HT1080 (cell line): ENCODE measurements around the gene CNNM3. TPM values are rescaled to one million over a fixed set of nuclear protein-coding genes. Genes with fewer than 3 reads are reported as not detected.
"Not testable (repeated sequence)": the region's sequence is repeated elsewhere in the genome, so short reads cannot be mapped to it uniquely, and the experiment has no call there.

Experiments used
- DNase-seq: peaks from one replicate; pipeline ENCODE4 v3.0.0-alpha.2; 2015; ENCODE audit warnings: low read depth
- total RNA-seq: library from RNA; depleted of rRNA; stranded (reverse); fragments of >200 nt; shearing (Covaris generic); gene quantifications from 2 replicates; pipeline ENCODE4 v1.2.3, GENCODE V29; 2014

The CNNM3 gene
- total RNA-seq, 1 experiment from 2014 or later, result 10.4 TPM

GRCh38 chr2:96798733-96799622, 17.1 kb upstream of the CNNM3 start:
- no peak for DNase-seq

- DNase-seq, result no peak
Measured at GRCh38 chr2:96799623-96799935, 16.5 kb upstream of the CNNM3 start.

GRCh38 chr2:96800061-96801004, 15.7 kb upstream of the CNNM3 start:
- DNase-seq, result no peak

GRCh38 chr2:96801005-96801785, 14.9 kb upstream of the CNNM3 start:
- peak; percentile 24 for DNase-seq

- no peak for DNase-seq
Measured at GRCh38 chr2:96801786-96802595, 14.1 kb upstream of the CNNM3 start.

GRCh38 chr2:96802721-96803120, 13.3 kb upstream of the CNNM3 start:
- no peak for DNase-seq

GRCh38 chr2:96804986-96805385, 11.1 kb upstream of the CNNM3 start:
- DNase-seq, result no peak

GRCh38 chr2:96805946-96806345, 10.1 kb upstream of the CNNM3 start:
- DNase-seq, result not testable (repeated sequence)

GRCh38 chr2:96806468-96807126, 9.5 kb upstream of the CNNM3 start:
- no peak for DNase-seq

- no peak for DNase-seq
Measured at GRCh38 chr2:96807127-96807471, 9.0 kb upstream of the CNNM3 start.

- no peak for DNase-seq
Measured at GRCh38 chr2:96808176-96808837, 7.8 kb upstream of the CNNM3 start.

GRCh38 chr2:96809216-96809882, 6.7 kb upstream of the CNNM3 start:
- DNase-seq, result no peak

- no peak for DNase-seq
Measured at GRCh38 chr2:96809951-96810782, 5.9 kb upstream of the CNNM3 start.

- no peak for DNase-seq
Measured at GRCh38 chr2:96810783-96811192, 5.3 kb upstream of the CNNM3 start.

GRCh38 chr2:96811917-96812316, 4.2 kb upstream of the CNNM3 start:
- DNase-seq, result no peak

GRCh38 chr2:96813656-96814055, 2.4 kb upstream of the CNNM3 start:
- DNase-seq, result no peak

GRCh38 chr2:96815326-96816126, 542 bp upstream of the CNNM3 start:
- peak; percentile 5 for DNase-seq
